Activated CD8-positive, alpha-beta memory T cell treated with anti-CD3 and anti-CD28 coated beads for 48 hours (primary cell): ENCODE measurements around the gene LAMP1.
A peak's percentile ranks its signal among the peaks of the same experiment; 100 is the strongest.
"Not testable (repeated sequence)": the region's sequence is repeated elsewhere in the genome, so short reads cannot be mapped to it uniquely, and the experiment has no call there.

Experiments
- DNase-seq, 3 experiments: peaks; one replicate each; pipeline ENCODE4 v3.0.0-alpha.2; 2020; ENCODE audit warnings: low read depth in 2 of 3, low spot score in 2 of 3

LAMP1 gene

GRCh38 chr13:113296823-113297369 is at the start of gene LAMP1:
TSS of gene LAMP1 (plus strand) at chr13:113297239. CDS start at chr13:113297435, 196 bp downstream.
- DNase-seq: peak; percentile 99 to 100 (median 100)

GRCh38 chr13:113252516-113253095 is 44.4 kb upstream of the LAMP1 start:
- no peak for DNase-seq

- not testable (repeated sequence) for DNase-seq
Observed at GRCh38 chr13:113257908-113258307, 39.1 kb upstream of the LAMP1 start.

- no peak for DNase-seq
Observed at GRCh38 chr13:113258321-113259054, 38.6 kb upstream of the LAMP1 start.

- DNase-seq: no peak
Observed at GRCh38 chr13:113260996-113261395, 36.0 kb upstream of the LAMP1 start.

- not testable (repeated sequence) for DNase-seq
Observed at GRCh38 chr13:113263016-113263415, 34.0 kb upstream of the LAMP1 start.

GRCh38 chr13:113267642-113268405 is 29.2 kb upstream of the LAMP1 start:
- no peak for DNase-seq

- no peak for DNase-seq
Observed at GRCh38 chr13:113272031-113272430, 25.0 kb upstream of the LAMP1 start.

- no peak for DNase-seq
Observed at GRCh38 chr13:113272701-113273181, 24.3 kb upstream of the LAMP1 start.

- no peak for DNase-seq
Observed at GRCh38 chr13:113273321-113273720, 23.7 kb upstream of the LAMP1 start.

GRCh38 chr13:113273851-113274590 is 23.0 kb upstream of the LAMP1 start:
- no peak for DNase-seq

- no peak for DNase-seq
Observed at GRCh38 chr13:113274721-113275120, 22.3 kb upstream of the LAMP1 start.

- no peak for DNase-seq
Observed at GRCh38 chr13:113275387-113275786, 21.7 kb upstream of the LAMP1 start.

GRCh38 chr13:113280126-113280525 is 16.9 kb upstream of the LAMP1 start:
- no peak for DNase-seq

GRCh38 chr13:113283904-113284303 is 13.1 kb upstream of the LAMP1 start:
- DNase-seq: no peak

GRCh38 chr13:113288880-113289279 is 8.2 kb upstream of the LAMP1 start:
- DNase-seq: no peak

- DNase-seq: no peak
Observed at GRCh38 chr13:113291129-113291528, 5.9 kb upstream of the LAMP1 start.

GRCh38 chr13:113292021-113292862 is 4.8 kb upstream of the LAMP1 start:
- no peak for DNase-seq

GRCh38 chr13:113293686-113294085 is 3.4 kb upstream of the LAMP1 start:
- no peak for DNase-seq

GRCh38 chr13:113295776-113296175 is 1.3 kb upstream of the LAMP1 start:
- DNase-seq: no peak
